HG02763 (cell line): ENCODE data around the gene GPC5.

Source experiments
- ATAC-seq: cut with Tn5 transposase; IDR thresholded peaks from one replicate; pipeline ENCODE4 v1.9.1; 2021; ENCODE audit warnings: mild to moderate bottlenecking, moderate library complexity; ENCODE audit not compliant: unreplicated experiment

Gene GPC5

GRCh38 chr13:91586609-91587008, 188.2 kb downstream of the GPC5 start:
- ATAC-seq: no peak

- ATAC-seq: no peak
These were observed 190.1 kb downstream of the GPC5 start for GRCh38 chr13:91588541-91588940.

- no peak for ATAC-seq
These were observed 193.9 kb downstream of the GPC5 start for GRCh38 chr13:91592056-91593014.

DNA sequence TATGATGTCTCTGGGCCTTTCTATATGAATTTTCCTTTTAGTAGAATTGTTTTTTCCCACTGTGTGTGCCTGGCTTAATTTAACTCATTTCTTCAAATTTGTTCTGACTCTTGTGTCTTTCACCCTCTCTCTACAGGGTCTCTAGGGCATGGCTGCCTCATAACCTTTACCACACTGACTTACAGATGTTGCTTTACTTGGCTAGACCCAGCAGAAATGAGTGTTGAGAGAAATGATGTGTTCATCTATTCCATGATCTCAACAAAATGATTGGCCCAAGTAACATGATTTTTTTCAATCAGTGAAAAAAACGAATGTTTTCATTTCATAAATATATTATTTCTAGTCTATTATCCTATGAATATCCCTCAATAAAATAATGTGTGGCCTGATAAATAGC, 195.0 kb downstream of the GPC5 start:
- no peak for ATAC-seq

GRCh38 chr13:91594061-91594460, 195.6 kb downstream of the GPC5 start:
- ATAC-seq: no peak

GRCh38 chr13:91595677-91596076, 197.3 kb downstream of the GPC5 start:
- no peak for ATAC-seq

- no peak for ATAC-seq
These were observed 198.4 kb downstream of the GPC5 start for GRCh38 chr13:91596842-91597241.

- ATAC-seq: no peak
These were observed 200.2 kb downstream of the GPC5 start for GRCh38 chr13:91598655-91599054.

DNA sequence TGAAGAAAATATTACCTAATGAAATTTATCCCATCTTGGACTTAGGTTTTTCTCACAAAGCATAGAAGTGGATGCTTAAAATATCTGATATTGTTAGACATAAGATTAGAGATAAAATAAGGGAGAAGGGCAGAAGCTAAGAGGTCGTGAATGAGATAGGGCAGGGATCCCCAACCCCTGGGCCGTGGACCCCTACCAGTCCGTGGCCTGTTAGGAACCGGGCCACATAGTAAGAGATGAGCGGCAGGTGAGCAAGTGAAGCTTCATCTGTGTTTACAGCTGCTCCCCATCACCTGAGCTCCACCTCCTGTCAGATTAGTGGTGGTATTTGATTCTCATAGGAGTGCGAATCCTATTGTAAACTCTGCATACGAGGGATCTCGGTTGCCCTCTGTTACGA, 202.9 kb downstream of the GPC5 start:
- no peak for ATAC-seq

DNA sequence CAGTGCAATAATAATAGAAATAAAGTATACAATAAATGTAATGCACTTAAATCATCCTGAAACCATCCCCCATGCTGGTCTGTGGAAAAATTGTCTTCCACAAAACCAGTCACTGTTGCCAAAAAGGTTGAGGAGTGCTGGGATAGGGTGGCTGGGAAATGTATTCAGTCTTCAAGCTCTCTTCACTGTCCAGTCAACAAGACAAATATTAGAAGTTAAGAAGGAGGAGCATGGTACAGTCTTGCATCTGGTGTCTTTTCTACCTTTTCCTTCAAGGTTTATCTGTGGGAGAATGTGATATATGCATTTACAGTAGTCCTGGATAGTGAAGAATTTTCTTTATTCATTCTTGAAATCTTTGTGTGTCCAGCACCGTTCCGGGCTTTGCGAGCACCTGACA, 203.4 kb downstream of the GPC5 start:
- no peak for ATAC-seq

DNA sequence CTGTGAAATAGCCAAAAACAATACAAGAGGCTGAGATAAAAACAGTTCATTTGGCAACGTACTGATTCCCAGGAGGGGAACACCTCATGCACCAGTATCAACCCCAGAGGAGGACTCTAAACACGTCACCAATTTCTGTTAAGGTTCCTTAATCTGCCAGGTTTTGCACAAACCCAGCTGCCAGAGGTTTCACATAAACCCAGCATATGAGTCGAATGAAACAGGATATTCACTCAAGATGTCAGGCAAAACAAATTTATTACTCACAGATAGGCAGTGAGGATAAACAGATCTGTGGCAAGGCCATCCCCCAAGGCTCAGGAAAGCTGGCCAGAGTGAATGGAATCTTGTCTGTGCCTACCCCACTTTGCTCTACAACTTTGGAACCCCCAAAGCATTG, 210.9 kb downstream of the GPC5 start:
- no peak for ATAC-seq

DNA sequence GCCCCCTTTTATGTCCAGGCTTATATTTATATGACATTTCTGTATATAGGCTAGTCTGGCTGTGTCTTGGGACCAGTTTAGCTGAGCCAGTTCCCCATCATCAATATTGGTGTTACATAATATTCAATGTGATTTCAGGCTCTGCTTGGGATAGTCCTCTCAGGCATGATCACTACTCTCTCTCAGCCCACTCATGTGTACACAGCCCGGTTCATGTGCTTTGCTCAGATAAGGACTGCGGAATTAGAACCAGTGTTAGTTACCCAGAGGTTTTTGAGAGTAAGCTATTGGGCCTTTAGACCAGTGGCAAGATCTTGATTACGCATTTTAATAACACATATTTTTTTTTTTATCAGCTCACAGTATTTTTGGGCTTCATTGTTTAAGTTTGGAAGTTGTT, 219.9 kb downstream of the GPC5 start:
- ATAC-seq: no peak

DNA sequence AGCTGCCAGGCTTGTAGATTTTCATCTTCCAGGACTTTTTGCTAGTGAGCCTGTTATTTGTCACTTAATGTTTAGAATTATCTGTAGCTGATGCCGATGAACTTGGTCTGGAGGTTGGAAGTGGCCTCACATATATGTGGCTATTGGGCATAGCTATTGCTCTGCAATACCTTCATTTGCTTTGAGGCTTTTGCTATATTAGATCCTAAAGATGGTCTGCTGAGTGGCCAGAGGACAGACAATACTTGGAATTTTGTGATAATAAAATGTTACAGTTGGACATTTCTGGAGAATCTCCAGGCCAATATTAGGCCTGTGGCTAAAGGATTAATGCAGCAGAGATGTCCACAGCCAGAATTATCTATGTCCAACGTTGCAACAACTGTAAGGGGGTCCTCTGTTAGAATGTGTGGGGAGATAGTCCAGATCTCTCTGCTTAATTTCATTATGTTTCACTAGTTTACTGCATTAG, 222.3 kb downstream of the GPC5 start:
- no peak for ATAC-seq

DNA sequence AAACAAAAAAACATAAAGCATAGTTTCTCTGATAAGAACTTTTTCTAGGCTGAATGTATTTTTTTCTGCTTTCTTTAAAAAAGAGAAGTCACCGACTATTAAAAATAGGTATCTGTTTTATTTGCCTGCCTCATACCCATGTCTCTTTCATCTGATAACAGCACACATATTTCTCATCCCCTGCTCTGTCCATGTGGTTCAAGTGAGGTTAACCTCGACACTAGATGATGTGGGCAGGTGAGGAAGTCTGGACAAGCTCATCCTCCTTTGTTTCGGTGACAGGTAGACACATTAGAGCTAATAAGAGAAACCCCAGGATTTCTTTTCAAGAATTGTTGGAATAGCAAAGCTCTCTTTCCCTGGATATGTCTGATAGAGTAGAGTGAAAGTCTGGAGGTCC, 222.7 kb downstream of the GPC5 start:
- no peak for ATAC-seq

GRCh38 chr13:91621963-91622362, 223.5 kb downstream of the GPC5 start:
- no peak for ATAC-seq

- ATAC-seq: no peak
These were observed 224.5 kb downstream of the GPC5 start for GRCh38 chr13:91622778-91623550.

- ATAC-seq: no peak
These were observed 229.7 kb downstream of the GPC5 start for GRCh38 chr13:91627952-91628739.

GRCh38 chr13:91630946-91631345, 232.5 kb downstream of the GPC5 start:
- no peak for ATAC-seq

GRCh38 chr13:91632086-91632485, 233.7 kb downstream of the GPC5 start:
- ATAC-seq: no peak

- no peak for ATAC-seq
These were observed 240.9 kb downstream of the GPC5 start for GRCh38 chr13:91639330-91639729.

GRCh38 chr13:91643394-91643793, 245.0 kb downstream of the GPC5 start:
- no peak for ATAC-seq
